Measurements from ENCODE around the gene CES1.
"Not testable (repeated sequence)": the region's sequence is repeated elsewhere in the genome, so short reads cannot be mapped to it uniquely, and the experiment has no call there.

The CES1 gene

GRCh38 chr16:55830658-55831294 lies 2.1 kb downstream of the CES1 start:
- DNase-seq: no peak

DNA sequence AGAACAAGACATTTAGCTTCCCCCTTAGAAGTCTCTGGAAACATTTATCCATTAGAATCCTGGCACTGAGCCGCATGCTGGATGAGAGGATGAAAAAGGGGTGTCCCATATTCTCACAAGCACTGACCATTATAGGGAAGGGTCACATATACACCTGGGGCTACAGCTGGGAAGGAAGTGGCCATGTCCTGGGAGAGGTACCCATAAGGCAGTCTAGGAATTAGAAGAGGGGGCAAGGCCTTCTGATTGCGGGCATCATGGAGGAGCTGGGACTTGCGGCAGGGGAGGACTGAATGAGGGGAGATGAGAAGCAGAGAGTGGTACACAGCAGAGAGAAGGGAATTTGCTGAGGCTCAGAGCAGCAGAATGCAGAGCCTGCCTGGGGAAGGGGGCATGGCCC lies 3.7 kb downstream of the CES1 start:
- DNase-seq: not testable (repeated sequence)

DNA sequence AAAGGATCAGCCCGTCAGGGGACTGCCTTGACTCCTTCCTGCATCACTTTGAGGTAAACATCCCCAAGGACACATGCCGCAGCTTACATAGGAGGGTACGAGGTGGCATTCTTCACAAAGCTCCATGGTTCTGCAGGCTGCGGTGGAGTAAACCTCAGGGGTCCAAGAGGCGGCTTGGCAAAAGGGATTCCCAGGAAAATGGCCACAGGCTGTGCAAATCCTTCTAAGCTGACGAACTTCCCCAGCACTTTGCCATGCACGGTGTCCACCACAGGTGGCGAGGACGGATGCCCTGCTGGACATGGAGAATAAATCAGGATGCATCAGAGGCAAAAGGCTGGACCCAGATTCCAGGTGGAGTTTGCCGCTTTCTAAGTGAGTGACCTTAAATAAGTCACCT lies 4.2 kb downstream of the CES1 start:
- no peak for DNase-seq

DNA sequence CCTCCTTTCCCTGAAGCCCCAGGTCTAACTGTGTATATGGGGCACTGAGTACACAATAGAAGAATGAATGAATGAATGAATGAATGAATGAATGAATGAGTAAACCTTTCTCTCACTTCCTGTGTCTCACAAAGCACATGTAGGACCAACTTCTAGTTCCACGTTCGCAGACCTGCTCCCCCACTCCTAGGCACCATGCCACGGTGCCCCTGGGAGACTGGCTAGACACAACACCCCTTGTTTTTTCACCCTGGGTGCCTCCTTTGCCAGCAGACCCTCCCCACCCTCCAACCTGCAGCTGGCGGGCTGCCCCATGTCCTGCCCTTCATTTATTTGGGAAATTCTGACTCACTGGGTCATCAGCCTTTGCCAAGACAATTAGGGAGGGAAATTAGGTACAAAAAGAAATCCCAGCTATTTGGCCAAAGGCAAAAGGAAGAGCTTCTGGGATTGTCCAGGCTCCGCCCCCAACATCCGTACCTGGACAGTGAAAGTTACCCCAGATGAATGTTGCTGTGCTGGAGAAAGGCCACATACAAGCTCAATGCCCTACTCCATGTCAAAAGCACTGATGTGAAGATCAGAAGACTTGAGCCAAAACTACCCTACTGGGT lies 7.7 kb downstream of the CES1 start:
- DNase-seq: no peak

GRCh38 chr16:55824473-55825000 lies 8.4 kb downstream of the CES1 start:
- no peak for DNase-seq

GRCh38 chr16:55822280-55822810 lies 10.6 kb downstream of the CES1 start:
- DNase-seq: no peak

DNA sequence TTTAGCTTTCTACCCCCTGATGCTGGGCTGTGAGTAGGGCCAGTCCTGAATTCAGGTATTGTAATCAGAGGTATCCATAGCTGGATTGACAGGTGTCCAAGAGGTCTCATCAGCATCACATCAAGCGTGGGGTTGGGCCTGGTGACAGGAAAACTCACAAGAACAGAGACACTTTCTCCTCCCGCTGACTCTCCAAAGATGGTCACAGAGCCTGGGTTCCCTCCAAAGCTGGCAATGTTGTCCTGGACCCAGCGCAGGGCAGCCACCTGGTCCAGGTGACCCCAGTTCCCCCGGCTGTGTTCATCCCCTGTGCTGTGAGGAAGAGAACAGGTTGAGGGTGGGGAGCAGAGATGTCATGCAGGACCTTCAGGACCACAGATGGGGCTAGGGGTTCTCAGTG lies 11.7 kb downstream of the CES1 start:
- DNase-seq: no peak

DNA sequence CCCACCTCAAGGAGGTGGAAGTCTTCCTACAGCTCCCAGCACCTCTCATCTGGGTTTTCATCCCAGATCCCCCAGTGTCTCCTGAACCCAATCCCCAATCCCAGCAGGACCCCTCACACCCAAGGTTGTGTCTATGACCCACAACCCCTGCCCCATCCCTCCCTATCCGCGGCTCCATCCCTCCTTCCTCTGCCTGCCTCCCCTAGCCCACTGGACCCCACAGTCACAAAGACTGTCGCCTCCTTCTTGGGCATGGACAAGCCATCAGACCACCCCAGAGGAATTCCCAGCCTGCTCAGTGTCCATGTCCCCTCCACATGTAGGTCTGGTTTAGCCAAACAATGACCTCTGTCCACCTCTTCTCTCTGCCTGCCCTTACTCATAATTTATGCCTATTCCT lies 12.3 kb downstream of the CES1 start:
- no peak for DNase-seq

GRCh38 chr16:55817236-55817912 lies 15.5 kb downstream of the CES1 start:
- no peak for DNase-seq

GRCh38 chr16:55816222-55816621 lies 16.7 kb downstream of the CES1 start:
- DNase-seq: not testable (repeated sequence)

- no peak for DNase-seq
Observed at GRCh38 chr16:55815320-55815719, 17.6 kb downstream of the CES1 start.

DNA sequence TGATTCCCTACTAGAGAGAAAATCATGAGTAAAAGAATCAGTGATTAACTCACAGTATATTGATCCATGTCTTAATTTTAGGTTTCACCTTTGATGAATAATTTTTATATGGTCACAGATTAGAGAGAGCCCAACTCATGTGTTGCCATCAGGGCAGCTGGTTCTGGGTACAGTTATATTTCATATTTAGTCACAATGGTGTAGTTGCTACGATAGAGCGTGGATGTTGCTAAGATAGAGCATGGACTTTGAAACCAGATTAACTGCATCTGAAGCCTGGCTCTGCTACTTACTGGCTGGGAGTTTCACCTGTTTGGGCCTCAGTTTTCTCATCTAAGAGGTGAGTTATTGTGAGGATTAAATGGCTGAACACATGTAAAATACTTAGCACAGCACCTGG lies 18.7 kb downstream of the CES1 start:
- not testable (repeated sequence) for DNase-seq

DNA sequence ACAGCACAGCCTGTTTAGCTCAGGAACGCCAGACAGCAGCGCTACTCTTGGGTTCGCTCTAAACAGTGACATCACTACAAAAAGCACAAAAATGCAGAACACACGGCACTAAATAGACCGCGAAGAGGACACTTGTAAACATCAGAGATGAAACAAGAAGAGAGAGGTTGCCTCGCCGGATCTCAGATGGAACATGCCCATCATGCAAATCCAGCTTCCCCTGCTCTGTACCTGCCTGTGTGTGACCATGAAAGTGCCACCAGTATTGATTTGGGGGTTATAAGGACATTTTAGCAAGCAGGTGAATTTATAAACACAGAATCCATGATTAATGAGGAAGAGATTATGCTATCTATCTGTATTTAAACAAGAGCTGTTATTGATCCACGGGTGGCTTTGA lies 19.2 kb downstream of the CES1 start:
- DNase-seq: not testable (repeated sequence)

GRCh38 chr16:55812951-55813350 lies 19.9 kb downstream of the CES1 start:
- DNase-seq: no peak

DNA sequence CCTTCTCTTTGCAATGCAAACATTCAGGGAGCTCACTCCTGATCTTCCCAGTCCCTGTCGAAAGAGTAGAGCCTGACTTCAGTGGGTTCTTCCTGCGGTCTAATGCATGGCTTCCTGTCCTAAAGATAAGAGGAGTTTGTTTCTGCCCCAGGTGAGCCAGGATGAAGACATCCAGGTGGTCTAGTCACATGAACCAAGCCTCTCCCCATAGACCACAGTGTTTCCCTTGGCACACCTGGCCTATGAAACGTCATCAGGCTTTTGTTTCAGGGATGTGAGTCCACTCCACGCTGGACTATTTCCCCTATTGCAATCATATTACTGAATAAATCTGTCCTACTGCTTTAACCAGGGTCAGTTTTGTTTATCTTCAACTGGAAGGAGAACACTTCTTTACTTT lies 21.1 kb downstream of the CES1 start:
- no peak for DNase-seq

- DNase-seq: no peak
Observed at GRCh38 chr16:55810451-55810961, 22.4 kb downstream of the CES1 start.

GRCh38 chr16:55809851-55810250 lies 23.0 kb downstream of the CES1 start:
- DNase-seq: no peak

DNA sequence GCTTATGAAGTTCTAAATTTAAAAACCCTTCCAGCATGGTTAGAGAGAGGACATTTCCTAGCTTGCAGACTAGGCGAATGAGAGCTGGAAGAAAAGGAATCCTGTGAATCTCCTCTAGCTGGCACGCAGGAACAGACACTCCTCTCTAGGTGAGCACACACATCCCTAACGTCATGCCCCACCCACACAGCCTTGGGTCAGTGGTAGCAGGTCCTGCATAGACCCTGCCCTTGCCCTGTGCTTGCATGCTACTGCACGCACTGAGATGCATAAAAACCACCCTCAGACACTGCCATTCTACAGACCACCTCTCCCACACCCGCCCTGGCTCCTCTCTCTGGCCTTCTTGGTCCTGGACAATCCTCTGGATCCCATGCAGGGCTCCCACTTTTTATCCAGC lies 23.5 kb downstream of the CES1 start:
- DNase-seq: no peak

DNA sequence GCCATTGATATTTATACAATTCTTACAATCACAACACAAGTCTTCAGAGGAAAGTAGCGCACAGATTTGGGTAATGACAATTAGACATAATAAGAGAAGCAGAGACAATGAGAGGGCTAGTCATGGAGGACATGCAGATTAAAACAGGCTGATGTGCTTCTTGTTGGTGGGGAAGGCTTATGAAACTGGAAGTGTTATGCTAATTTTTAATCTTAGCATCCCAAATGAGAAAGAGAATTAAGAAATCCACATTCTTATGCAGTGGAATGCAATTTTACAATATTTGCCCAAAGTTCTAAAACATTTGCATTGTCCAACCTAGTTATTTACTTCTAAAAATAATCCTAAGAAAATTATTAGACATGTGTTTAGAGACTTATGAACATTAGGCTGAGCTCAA lies 24.6 kb downstream of the CES1 start:
- not testable (repeated sequence) for DNase-seq

DNA sequence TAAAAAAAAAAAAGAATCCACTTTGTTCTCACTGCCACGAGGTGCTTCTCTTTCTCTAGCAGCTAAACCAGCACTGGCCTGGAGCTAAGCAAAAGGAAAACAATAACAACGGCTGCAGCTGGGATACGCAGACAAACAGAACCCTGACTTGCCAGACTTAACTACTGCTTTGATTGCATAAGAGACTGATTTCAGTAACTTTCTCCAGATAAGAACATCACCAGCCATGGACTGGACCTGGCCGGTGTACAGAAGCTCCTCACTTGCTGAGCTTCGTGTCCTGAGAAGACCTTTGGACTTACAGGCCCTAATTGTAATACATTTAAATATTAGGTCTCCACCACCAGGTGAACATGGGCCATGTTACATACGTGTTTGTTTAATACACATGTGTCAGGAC lies 27.8 kb downstream of the CES1 start:
- DNase-seq: not testable (repeated sequence)

DNA sequence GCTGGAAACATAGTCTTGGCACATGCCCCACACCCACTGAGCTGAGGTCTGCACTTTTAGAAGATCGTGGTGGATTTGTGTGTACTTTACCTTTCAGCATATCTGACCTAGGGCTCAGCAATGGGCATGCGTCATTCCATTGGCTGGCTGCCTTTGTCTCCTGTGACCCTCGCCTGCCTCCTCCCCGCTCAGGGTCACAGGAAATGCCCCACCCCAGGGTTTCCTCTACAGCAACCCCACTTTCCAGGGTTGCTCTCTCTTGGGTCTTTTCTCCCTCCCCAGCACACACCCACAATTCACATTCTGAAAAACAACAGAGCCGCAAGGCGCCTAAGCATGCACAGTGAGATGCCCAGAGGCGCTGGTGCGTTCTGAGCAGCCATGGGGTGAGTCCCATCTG lies 29.2 kb downstream of the CES1 start:
- not testable (repeated sequence) for DNase-seq

DNA sequence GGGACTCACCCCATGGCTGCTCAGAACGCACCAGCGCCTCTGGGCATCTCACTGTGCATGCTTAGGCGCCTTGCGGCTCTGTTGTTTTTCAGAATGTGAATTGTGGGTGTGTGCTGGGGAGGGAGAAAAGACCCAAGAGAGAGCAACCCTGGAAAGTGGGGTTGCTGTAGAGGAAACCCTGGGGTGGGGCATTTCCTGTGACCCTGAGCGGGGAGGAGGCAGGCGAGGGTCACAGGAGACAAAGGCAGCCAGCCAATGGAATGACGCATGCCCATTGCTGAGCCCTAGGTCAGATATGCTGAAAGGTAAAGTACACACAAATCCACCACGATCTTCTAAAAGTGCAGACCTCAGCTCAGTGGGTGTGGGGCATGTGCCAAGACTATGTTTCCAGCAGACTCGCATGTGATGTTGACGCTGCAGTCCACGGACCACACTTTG lies 39.9 kb downstream of the CES1 start:
- DNase-seq: not testable (repeated sequence)

GRCh38 chr16:55791512-55791911 lies 41.4 kb downstream of the CES1 start:
- DNase-seq: not testable (repeated sequence)

DNA sequence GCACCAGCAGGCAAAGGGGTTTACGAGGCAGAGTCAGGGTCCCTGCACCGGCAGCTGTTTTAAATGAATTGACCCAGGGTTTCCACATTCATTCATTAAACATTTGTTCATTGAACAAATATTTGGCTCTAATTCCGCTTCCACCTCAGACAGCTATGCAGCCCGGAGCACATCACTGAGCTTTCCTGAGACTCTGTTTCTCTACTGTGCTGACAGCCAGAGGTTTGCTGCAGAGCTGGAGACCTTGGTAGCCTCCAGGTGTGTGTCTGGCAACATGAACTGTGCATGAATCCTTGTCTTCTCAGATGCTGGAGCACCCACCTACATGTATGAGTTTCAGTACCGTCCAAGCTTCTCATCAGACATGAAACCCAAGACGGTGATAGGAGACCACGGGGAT lies 42.7 kb downstream of the CES1 start:
- not testable (repeated sequence) for DNase-seq
